BE2C (cell line): ENCODE measurements around the gene COQ8B.

Experiments
- DNase-seq: peaks from one replicate; pipeline ENCODE4 v3.0.0-alpha.2; 2020
- H3K27me3 ChIP-seq: fragments of 250-450 bp; sonication (Bioruptor Pico); 2 replicates; pipeline ENCODE4 v1.5.1; 2020; ENCODE audit warnings: mild to moderate bottlenecking
- H3K36me3 ChIP-seq: fragments of 250-450 bp; sonication (Bioruptor Pico); 2 replicates; pipeline ENCODE4 v1.5.1; 2020; ENCODE audit warnings: mild to moderate bottlenecking
- H3K4me1 ChIP-seq: fragments of 250-450 bp; sonication (Bioruptor Pico); 2 replicates; pipeline ENCODE4 v1.5.1; 2020
- H3K4me3 ChIP-seq: 2 replicates; pipeline ENCODE4 v1.5.1; 2011; ENCODE audit warnings: low read depth, low read length
- H3K9me3 ChIP-seq: fragments of 250-450 bp; sonication (Bioruptor Pico); 2 replicates; pipeline ENCODE4 v1.5.1; 2020
- TF ChIP-seq, protein P1 (sequence below): IDR thresholded peaks from 2 replicates; pipeline ENCODE4 v1.5.1; 2012; ENCODE audit warnings: mild to moderate bottlenecking, low read depth, low read length

The COQ8B gene

DNA sequence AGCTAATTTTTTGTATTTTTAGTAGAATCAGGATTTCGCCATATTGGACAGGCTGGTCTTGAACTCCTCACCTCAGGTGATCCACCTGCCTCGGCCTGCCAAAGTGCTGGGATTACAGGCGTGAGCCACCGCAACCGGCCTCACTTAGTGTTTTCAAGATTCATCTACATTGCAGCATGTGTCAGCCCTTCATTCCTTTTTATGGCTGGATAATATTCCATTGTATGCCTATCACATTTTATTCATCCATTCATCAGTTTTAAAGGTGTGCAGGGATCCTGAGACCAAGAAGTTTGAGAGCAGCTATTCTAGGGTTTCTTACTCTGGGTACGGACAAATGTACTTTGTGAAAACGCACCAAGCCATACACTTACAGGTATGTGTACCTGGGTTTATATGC is 9.1 kb downstream of the COQ8B start:
- TF ChIP-seq, protein P1, sequence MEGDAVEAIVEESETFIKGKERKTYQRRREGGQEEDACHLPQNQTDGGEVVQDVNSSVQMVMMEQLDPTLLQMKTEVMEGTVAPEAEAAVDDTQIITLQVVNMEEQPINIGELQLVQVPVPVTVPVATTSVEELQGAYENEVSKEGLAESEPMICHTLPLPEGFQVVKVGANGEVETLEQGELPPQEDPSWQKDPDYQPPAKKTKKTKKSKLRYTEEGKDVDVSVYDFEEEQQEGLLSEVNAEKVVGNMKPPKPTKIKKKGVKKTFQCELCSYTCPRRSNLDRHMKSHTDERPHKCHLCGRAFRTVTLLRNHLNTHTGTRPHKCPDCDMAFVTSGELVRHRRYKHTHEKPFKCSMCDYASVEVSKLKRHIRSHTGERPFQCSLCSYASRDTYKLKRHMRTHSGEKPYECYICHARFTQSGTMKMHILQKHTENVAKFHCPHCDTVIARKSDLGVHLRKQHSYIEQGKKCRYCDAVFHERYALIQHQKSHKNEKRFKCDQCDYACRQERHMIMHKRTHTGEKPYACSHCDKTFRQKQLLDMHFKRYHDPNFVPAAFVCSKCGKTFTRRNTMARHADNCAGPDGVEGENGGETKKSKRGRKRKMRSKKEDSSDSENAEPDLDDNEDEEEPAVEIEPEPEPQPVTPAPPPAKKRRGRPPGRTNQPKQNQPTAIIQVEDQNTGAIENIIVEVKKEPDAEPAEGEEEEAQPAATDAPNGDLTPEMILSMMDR, result no peak
- Histone ChIP-seq H3K4me1 (no peaks in the 10 kb centered on the region), H3K9me3 (no peaks in the 10 kb centered on the region), H3K36me3 (peaks cover 5% of the 10 kb centered on the region; the same call in 1 of the 2 replicates), H3K4me3 (no peak overlapping the region), H3K27me3 (no peaks in the 10 kb centered on the region)
- DNase-seq, result no peak

DNA sequence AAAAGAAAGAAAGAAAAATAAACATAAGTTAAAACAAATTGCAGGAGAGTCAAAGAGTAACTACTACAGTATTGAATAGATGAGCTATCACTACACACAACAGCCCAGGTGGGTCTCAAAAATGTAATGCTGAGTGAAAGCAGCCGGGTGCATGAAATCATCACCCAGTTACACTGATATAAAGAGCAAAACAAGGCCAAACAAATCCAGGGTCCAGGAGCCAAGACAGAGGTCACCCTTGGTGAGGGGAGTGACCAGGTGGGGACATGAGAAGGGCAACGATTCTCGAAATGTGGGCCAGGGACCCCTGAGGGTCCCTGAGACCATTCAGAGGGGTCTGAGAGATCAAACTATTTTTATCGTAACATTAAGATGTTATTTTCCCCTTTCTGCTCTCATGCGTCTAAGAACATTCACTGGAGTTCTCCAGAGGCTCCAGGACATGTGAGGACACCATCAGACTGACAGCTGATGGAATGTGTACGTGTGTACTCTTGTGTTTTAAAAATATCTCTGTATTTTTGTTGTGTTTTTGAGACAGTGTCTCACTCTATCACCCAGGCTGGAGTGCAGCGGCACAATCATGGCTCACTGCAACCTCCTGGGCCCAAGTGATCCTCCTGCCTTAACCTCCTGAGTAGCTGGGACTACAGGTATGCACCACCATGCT is 10.6 kb downstream of the COQ8B start:
- no peak for DNase-seq
- no peaks in the 10 kb centered on the region for H3K27me3 ChIP-seq
- no peaks in the 10 kb centered on the region; the same call in 1 of the 2 replicates for H3K4me1 ChIP-seq
- TF ChIP-seq, protein P1, result no peak
- no peaks in the 10 kb centered on the region for H3K9me3 ChIP-seq
- H3K4me3 ChIP-seq, result no peak overlapping the region
- H3K36me3 ChIP-seq, result peaks cover 5% of the 10 kb centered on the region; the same call in 1 of the 2 replicates

DNA sequence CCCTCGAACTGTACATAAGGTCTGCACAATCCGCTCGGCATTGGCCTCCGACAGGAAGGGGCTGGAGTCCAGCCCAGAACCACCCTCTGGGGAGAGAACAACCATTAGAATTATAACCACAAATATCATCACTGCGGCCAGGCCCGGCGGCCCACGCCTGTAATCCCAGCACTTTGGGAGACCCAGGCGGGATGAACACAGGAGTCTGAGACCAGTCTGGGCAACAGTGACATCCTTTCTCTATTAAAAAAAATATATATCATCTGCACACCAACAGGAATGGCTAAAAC is 11.4 kb downstream of the COQ8B start:
- TF ChIP-seq, protein P1, result no peak
- peaks cover 5% of the 10 kb centered on the region; the same call in 1 of the 2 replicates for H3K36me3 ChIP-seq
- no peak overlapping the region for H3K4me3 ChIP-seq
- H3K4me1 ChIP-seq, result no peaks in the 10 kb centered on the region; the same call in 1 of the 2 replicates
- H3K27me3 ChIP-seq, result no peaks in the 10 kb centered on the region
- no peak for DNase-seq
- no peaks in the 10 kb centered on the region for H3K9me3 ChIP-seq

DNA sequence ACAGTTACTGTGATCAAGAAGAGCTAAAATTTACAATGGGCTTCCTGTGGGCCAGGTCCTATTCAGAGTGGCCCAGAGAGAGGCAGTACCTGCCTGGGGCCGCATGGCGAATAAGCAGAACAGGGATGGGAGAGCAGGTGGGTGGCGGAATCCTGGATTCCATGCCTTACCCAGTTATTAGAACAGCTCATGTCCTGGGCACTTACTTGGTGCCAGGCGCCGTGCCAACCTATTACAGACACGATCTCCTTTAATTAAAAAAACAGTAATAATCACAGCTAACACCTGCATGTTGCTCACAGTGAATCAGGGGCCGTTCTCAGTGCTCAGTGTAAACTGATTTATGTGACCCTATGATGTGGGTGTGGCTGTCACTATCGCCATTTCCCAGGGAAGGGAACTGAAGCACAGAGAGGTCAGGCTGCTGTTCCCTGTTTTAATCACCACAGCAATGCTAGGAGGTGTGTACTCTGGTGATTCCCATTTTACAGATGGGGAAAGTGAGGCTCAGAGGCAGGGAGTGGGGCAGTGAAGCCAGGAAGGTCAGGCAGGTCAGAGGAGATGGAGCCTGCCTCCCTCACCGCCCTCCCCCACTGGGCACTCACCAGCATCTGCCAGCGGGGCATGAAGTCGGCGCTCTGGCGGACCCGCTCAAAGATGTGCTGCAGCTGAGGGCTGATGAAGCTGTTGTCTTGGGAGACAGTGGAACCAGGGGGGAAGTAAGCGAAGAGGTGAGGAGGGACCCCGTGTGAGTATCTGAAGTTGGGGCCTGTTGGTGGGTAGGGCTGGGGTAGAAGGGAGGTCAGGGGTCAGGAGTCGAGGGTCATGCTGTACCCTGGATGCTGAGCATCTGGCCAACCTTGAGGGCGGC is 12.0 kb downstream of the COQ8B start:
- DNase-seq, result no peak
- Histone ChIP-seq H3K36me3 (peaks cover 5% of the 10 kb centered on the region; the same call in 1 of the 2 replicates), H3K9me3 (no peaks in the 10 kb centered on the region), H3K27me3 (no peaks in the 10 kb centered on the region), H3K4me1 (no peaks in the 10 kb centered on the region; the same call in 1 of the 2 replicates), H3K4me3 (no peak overlapping the region)
- TF ChIP-seq, protein P1, result no peak

DNA sequence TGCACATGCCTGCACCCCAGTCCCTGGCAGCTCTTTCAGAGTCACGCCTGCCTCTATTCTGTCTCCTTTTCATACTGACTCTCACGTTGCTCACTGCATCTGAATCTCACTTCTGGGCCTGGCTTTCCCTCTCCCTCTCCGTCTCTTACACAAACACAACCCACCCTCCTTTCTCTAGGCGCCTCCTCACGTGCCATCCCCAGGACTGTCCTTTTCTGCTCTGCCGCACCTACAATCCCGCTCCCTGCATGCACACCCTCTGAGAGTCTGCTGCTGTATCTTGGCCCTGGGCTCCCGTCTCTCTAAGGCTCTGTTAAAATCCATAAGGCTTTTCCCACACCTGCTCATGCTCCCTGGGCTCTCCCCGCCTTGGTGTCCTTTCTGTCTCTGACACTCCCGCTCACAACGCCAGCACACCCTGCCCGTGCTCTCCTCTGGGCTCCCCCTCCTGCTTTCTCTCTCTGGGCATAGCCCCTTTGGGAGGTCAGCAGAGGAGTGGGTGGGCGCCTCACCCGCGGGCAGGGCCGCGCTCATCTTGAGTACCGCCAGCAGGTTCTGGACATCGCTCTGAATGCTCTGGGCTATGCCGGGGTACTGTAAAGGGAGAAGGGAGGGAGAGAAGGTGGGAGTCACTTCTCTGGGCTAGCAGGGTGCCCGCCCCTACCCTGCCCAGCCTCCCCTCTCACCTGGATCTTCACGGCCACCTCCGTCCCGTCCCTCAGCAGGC is 13.5 kb downstream of the COQ8B start:
- no peak for DNase-seq
- Histone ChIP-seq H3K9me3 (no peaks in the 10 kb centered on the region), H3K4me3 (no peak overlapping the region), H3K36me3 (peaks cover 5% of the 10 kb centered on the region; the same call in 1 of the 2 replicates), H3K27me3 (no peaks in the 10 kb centered on the region), H3K4me1 (no peaks in the 10 kb centered on the region; the same call in 1 of the 2 replicates)
- TF ChIP-seq, protein P1, result no peak
